Activated CD4-positive, alpha-beta T cell treated with anti-CD3 and anti-CD28 coated beads for 36 hours (primary cell): ENCODE measurements around the gene ZNF865. TPM values are rescaled to one million over a fixed set of nuclear protein-coding genes. Genes with fewer than 3 reads are reported as not detected.
"Not testable (repeated sequence)": the region's sequence is repeated elsewhere in the genome, so short reads cannot be mapped to it uniquely, and the experiment has no call there.

Experiments used
- ATAC-seq: fragments of 200-7000 bp; cut with Tn5 transposase; one replicate; pipeline ENCODE4 v1.10.0; 2021; ENCODE audit warnings: mild to moderate bottlenecking, moderate library complexity
- CTCF ChIA-PET: fragments of 350-600 bp; sonication (Branson Sonifier 250); formaldehyde crosslinking; loops from one replicate; lab custom pipeline; 2021; ENCODE audit warnings: antibody characterized with exemption; lab: Charles Lee
- POLR2A ChIA-PET: fragments of 350-600 bp; sonication (Branson Sonifier 250); formaldehyde crosslinking; loops from one replicate; lab custom pipeline; 2021; ENCODE audit warnings: antibody characterized with exemption, inconsistent platforms; lab: Charles Lee
- DNase-seq: peaks from one replicate; pipeline ENCODE4 v3.0.0-alpha.2; 2020
- H3K27ac Mint-ChIP-seq: one replicate; pipeline ENCODE4 v1.8.0; 2021; ENCODE audit warnings: mixed read lengths
- H3K27me3 Mint-ChIP-seq: one replicate; pipeline ENCODE4 v1.8.0; 2021; ENCODE audit warnings: mixed read lengths
- H3K36me3 Mint-ChIP-seq: one replicate; pipeline ENCODE4 v1.8.0; 2021; ENCODE audit warnings: low read depth, mixed read lengths
- H3K4me1 Mint-ChIP-seq: one replicate; pipeline ENCODE4 v1.8.0; 2021; ENCODE audit warnings: mixed read lengths
- H3K4me3 Mint-ChIP-seq: one replicate; pipeline ENCODE4 v1.8.0; 2021; ENCODE audit warnings: mild to moderate bottlenecking, moderate library complexity, mixed read lengths
- H3K9me3 Mint-ChIP-seq: one replicate; pipeline ENCODE4 v1.8.0; 2021; ENCODE audit warnings: low read depth, mixed read lengths
- intact Hi-C, 2 experiments: fragments of 100-400 bp; cut with DNase I in 1 of 2; cut with micrococcal nuclease in 1 of 2; formaldehyde crosslinking; loops; one replicate each; pipeline versions ENCODE4 v1.14.2 to v1.15.1; 2022 to 2024; cut with DNase I, micrococcal nuclease
- total RNA-seq, 2 experiments: library from RNA; stranded (reverse); gene quantifications; one replicate each; pipeline ENCODE4 v1.2.3, GENCODE V29; 2021

ZNF865 gene
- total RNA-seq, result 10 to 100 TPM; 11.4 to 12.1 TPM

- H3K4me3 Mint-ChIP-seq, result peak within 1 kb of the TSS; percentile 88
- DNase-seq, result peak; percentile 88
- H3K9me3 Mint-ChIP-seq, result no peaks in the 10 kb centered on the region
- peaks cover 60% of the 10 kb centered on the region for H3K4me1 Mint-ChIP-seq
- H3K27me3 Mint-ChIP-seq, result no peaks in the 10 kb centered on the region
- ChIA-PET CTCF (interaction anchor here (0.6 to 4.1 kb wide), 26 partner anchors 9 to 669 kb away, joined by 3 to 33 read pairs (median 4); partner anchors contain the start of genes KMT5C, ZNF628 and ZNF784), POLR2A (interaction anchor here (1.1 to 1.6 kb wide), 2 partner anchors 15 to 1157 kb away, joined by 4 read pairs; partner anchors contain the start of gene LENG8)
- peaks cover 34% of the 10 kb centered on the region for H3K36me3 Mint-ChIP-seq
- intact Hi-C loops, result loop anchor here (1.0 to 10.0 kb wide), 18 partner anchors 15 to 1469 kb away; partner anchors contain the start of genes CNOT3 (in 1 of the 2), DNAAF3 (in 1 of the 2), ISOC2 (in 1 of the 2) and KMT5C (in 1 of the 2)
- H3K27ac Mint-ChIP-seq, result peak within 1 kb of the TSS; percentile 96
- ATAC-seq, result peak; percentile 46
Observed at GRCh38 chr19:55605637-55606470, at the start of gene ZNF865. TSS of gene ZNF865 (plus strand) at chr19:55605647. CDS start at chr19:55613619, 7,972 bp downstream.

- intact Hi-C loops, result no loop called here
- Mint-ChIP-seq H3K36me3 (no peaks in the 10 kb centered on the region), H3K27ac (no peak overlapping the region), H3K27me3 (peaks cover 2% of the 10 kb centered on the region), H3K4me3 (no peak overlapping the region), H3K9me3 (no peaks in the 10 kb centered on the region), H3K4me1 (no peaks in the 10 kb centered on the region)
- POLR2A ChIA-PET, result no interaction called here
- no peak for ATAC-seq
- no peak for DNase-seq
- CTCF ChIA-PET, result no interaction called here
Observed at GRCh38 chr19:55559684-55560083, 45.8 kb upstream of the ZNF865 start.

GRCh38 chr19:55563261-55563690 is 42.2 kb upstream of the ZNF865 start:
- ATAC-seq (no peak), DNase-seq (no peak)
- Mint-ChIP-seq H3K9me3 (no peaks in the 10 kb centered on the region), H3K27ac (no peak overlapping the region), H3K36me3 (no peaks in the 10 kb centered on the region), H3K4me3 (no peak overlapping the region), H3K4me1 (no peaks in the 10 kb centered on the region), H3K27me3 (peaks cover 7% of the 10 kb centered on the region)
- ChIA-PET CTCF (no interaction called here), POLR2A (no interaction called here)
- intact Hi-C loops, result no loop called here

- no peak for ATAC-seq
- no peak for DNase-seq
- ChIA-PET POLR2A (no interaction called here), CTCF (no interaction called here)
- Mint-ChIP-seq H3K27me3 (peaks cover 5% of the 10 kb centered on the region), H3K36me3 (no peaks in the 10 kb centered on the region), H3K27ac (no peak overlapping the region), H3K4me3 (no peak overlapping the region), H3K9me3 (no peaks in the 10 kb centered on the region), H3K4me1 (no peaks in the 10 kb centered on the region)
- intact Hi-C loops, result no loop called here
Observed at GRCh38 chr19:55566823-55567222, 38.6 kb upstream of the ZNF865 start.

GRCh38 chr19:55567708-55568328 is 37.6 kb upstream of the ZNF865 start:
- intact Hi-C loops, result no loop called here
- H3K36me3 Mint-ChIP-seq, result no peaks in the 10 kb centered on the region
- H3K27me3 Mint-ChIP-seq, result peaks cover 5% of the 10 kb centered on the region
- H3K27ac Mint-ChIP-seq, result no peak overlapping the region
- no peak overlapping the region for H3K4me3 Mint-ChIP-seq
- H3K4me1 Mint-ChIP-seq, result no peaks in the 10 kb centered on the region
- CTCF ChIA-PET, result no interaction called here
- POLR2A ChIA-PET, result no interaction called here
- H3K9me3 Mint-ChIP-seq, result no peaks in the 10 kb centered on the region
- DNase-seq (no peak), ATAC-seq (no peak)

- H3K9me3 Mint-ChIP-seq, H3K4me1 Mint-ChIP-seq, DNase-seq, ATAC-seq, intact Hi-C loops, POLR2A ChIA-PET, H3K27me3 Mint-ChIP-seq, H3K4me3 Mint-ChIP-seq, H3K27ac Mint-ChIP-seq, H3K36me3 Mint-ChIP-seq: not testable (repeated sequence)
- CTCF ChIA-PET, result interaction anchor here (0.5 to 1.1 kb wide), 2 partner anchors 62 to 481 kb away, joined by 3 read pairs; no protein-coding TSS in a partner anchor
Observed at GRCh38 chr19:55569477-55569876, 36.0 kb upstream of the ZNF865 start.

GRCh38 chr19:55573929-55574328 is 31.5 kb upstream of the ZNF865 start:
- H3K4me3 Mint-ChIP-seq, intact Hi-C loops, H3K9me3 Mint-ChIP-seq, H3K27me3 Mint-ChIP-seq, ATAC-seq, DNase-seq, H3K4me1 Mint-ChIP-seq, H3K27ac Mint-ChIP-seq: not testable (repeated sequence)
- peaks cover 12% of the 10 kb centered on the region for H3K36me3 Mint-ChIP-seq
- POLR2A ChIA-PET, result interaction anchor here (0.6 kb wide), 1 partner anchor 12 kb away, joined by 4 read pairs; no protein-coding TSS in a partner anchor
- CTCF ChIA-PET, result interaction anchor here (0.8 to 1.1 kb wide), 3 partner anchors 9 to 14 kb away, joined by 3 to 5 read pairs (median 4); no protein-coding TSS in a partner anchor

GRCh38 chr19:55576746-55577145 is 28.7 kb upstream of the ZNF865 start:
- ChIA-PET POLR2A (no interaction called here), CTCF (interaction anchor here (0.6 to 0.8 kb wide), 2 partner anchors 56 to 1519 kb away, joined by 3 to 4 read pairs; no protein-coding TSS in a partner anchor)
- Mint-ChIP-seq H3K36me3 (peaks cover 19% of the 10 kb centered on the region), H3K9me3 (no peaks in the 10 kb centered on the region), H3K4me3 (no peak overlapping the region), H3K4me1 (peaks cover 13% of the 10 kb centered on the region), H3K27ac (no peak overlapping the region), H3K27me3 (no peaks in the 10 kb centered on the region)
- DNase-seq (no peak), ATAC-seq (no peak)
- intact Hi-C loops, result no loop called here

GRCh38 chr19:55578031-55578760 is 27.3 kb upstream of the ZNF865 start:
- DNase-seq (no peak), ATAC-seq (no peak)
- ChIA-PET CTCF (no interaction called here), POLR2A (no interaction called here)
- peaks cover 19% of the 10 kb centered on the region for H3K36me3 Mint-ChIP-seq
- intact Hi-C loops, result no loop called here
- H3K27ac Mint-ChIP-seq, result no peak overlapping the region
- H3K4me3 Mint-ChIP-seq, result no peak overlapping the region
- no peaks in the 10 kb centered on the region for H3K9me3 Mint-ChIP-seq
- H3K27me3 Mint-ChIP-seq, result no peaks in the 10 kb centered on the region
- H3K4me1 Mint-ChIP-seq, result peaks cover 18% of the 10 kb centered on the region

- CTCF ChIA-PET, result interaction anchor here (0.5 kb wide), 1 partner anchor 13 kb away, joined by 4 read pairs; no protein-coding TSS in a partner anchor
- POLR2A ChIA-PET, result no interaction called here
- Mint-ChIP-seq H3K36me3 (peaks cover 19% of the 10 kb centered on the region), H3K27ac (peak overlapping the region; percentile 78), H3K27me3 (no peaks in the 10 kb centered on the region), H3K4me1 (peaks cover 18% of the 10 kb centered on the region), H3K4me3 (peak overlapping the region; percentile 83), H3K9me3 (no peaks in the 10 kb centered on the region)
- DNase-seq (no peak), ATAC-seq (no peak)
- intact Hi-C loops, result no loop called here
Observed at GRCh38 chr19:55578761-55579747, 26.4 kb upstream of the ZNF865 start.
